ENCODE measurements around the gene EDEM2. TPM values are rescaled to one million over a fixed set of nuclear protein-coding genes. Genes with fewer than 3 reads are reported as not detected.
A peak's percentile ranks its signal among the peaks of the same experiment; 100 is the strongest.
"Not testable (repeated sequence)": the region's sequence is repeated elsewhere in the genome, so short reads cannot be mapped to it uniquely, and the experiment has no call there.

The EDEM2 gene
- total RNA-seq, 2 donors from 2014 or later: 27.8 to 29.2 TPM

GRCh38 chr20:35129647-35130069 lies 17.5 kb downstream of the EDEM2 start:
- Mint-ChIP-seq H3K9me3 (no peaks in the 10 kb centered on the region), H3K27me3 (no peaks in the 10 kb centered on the region), H3K27ac (peak overlapping the region in 1 of 2 donors; percentile 53), H3K4me3 (no peak overlapping the region), H3K4me1 (ENCODE audit: low read depth in 2 of 2) (no peaks in the 10 kb centered on the region), H3K36me3 (peaks cover 18% of the 10 kb centered on the region)
- DNase-seq (ENCODE audit: low spot score) (no peak), ATAC-seq (peak; percentile 44 to 62)

- Mint-ChIP-seq H3K4me3 (no peak overlapping the region), H3K9me3 (no peaks in the 10 kb centered on the region), H3K36me3 (peaks cover 15% of the 10 kb centered on the region), H3K27ac (no peak overlapping the region), H3K4me1 (ENCODE audit: low read depth in 2 of 2) (no peaks in the 10 kb centered on the region), H3K27me3 (no peaks in the 10 kb centered on the region)
- ATAC-seq (no peak), DNase-seq (ENCODE audit: low spot score) (no peak)
Measured at GRCh38 chr20:35125753-35126152, 21.4 kb downstream of the EDEM2 start.

- ATAC-seq (no peak), DNase-seq (ENCODE audit: low spot score) (no peak)
- H3K4me3 Mint-ChIP-seq: no peak overlapping the region
- H3K27ac Mint-ChIP-seq: no peak overlapping the region
- peaks cover 22% of the 10 kb centered on the region for H3K36me3 Mint-ChIP-seq
- H3K27me3 Mint-ChIP-seq: no peaks in the 10 kb centered on the region
- H3K9me3 Mint-ChIP-seq: no peaks in the 10 kb centered on the region
- H3K4me1 Mint-ChIP-seq (ENCODE audit: low read depth in 2 of 2): peaks cover 8 to 10% of the 10 kb centered on the region in 2 donors
Measured at GRCh38 chr20:35122756-35123405, 24.3 kb downstream of the EDEM2 start.

- Mint-ChIP-seq H3K27ac (peak overlapping the region in 1 of 2 donors; percentile 81), H3K4me3 (no peak overlapping the region), H3K27me3 (no peaks in the 10 kb centered on the region), H3K4me1 (ENCODE audit: low read depth in 2 of 2) (peaks cover 11 to 24% of the 10 kb centered on the region in 2 donors), H3K9me3 (no peaks in the 10 kb centered on the region), H3K36me3 (peaks cover 20% of the 10 kb centered on the region)
- DNase-seq (ENCODE audit: low spot score): no peak
- no peak for ATAC-seq
Measured at GRCh38 chr20:35121186-35121585, 25.9 kb downstream of the EDEM2 start.

- no peaks in the 10 kb centered on the region for H3K27me3 Mint-ChIP-seq
- peaks cover 17% of the 10 kb centered on the region for H3K36me3 Mint-ChIP-seq
- H3K4me1 Mint-ChIP-seq (ENCODE audit: low read depth in 2 of 2): peaks cover 14 to 25% of the 10 kb centered on the region in 2 donors
- H3K4me3 Mint-ChIP-seq: peak overlapping the region; percentile 45
- ATAC-seq (peak in 1 of 2 donors; percentile 90), DNase-seq (ENCODE audit: low spot score) (no peak)
- H3K27ac Mint-ChIP-seq: peak overlapping the region; percentile 53 to 81
- no peaks in the 10 kb centered on the region for H3K9me3 Mint-ChIP-seq
Measured at GRCh38 chr20:35120012-35120701, 27.0 kb downstream of the EDEM2 start.

GRCh38 chr20:35117629-35118028 lies 29.5 kb downstream of the EDEM2 start:
- H3K4me1 Mint-ChIP-seq (ENCODE audit: low read depth in 2 of 2): peaks cover 14 to 25% of the 10 kb centered on the region in 2 donors
- peaks cover 17% of the 10 kb centered on the region for H3K36me3 Mint-ChIP-seq

GRCh38 chr20:35117196-35117595 lies 29.9 kb downstream of the EDEM2 start:
- ATAC-seq (no peak), DNase-seq (ENCODE audit: low spot score) (no peak)
- no peak overlapping the region for H3K4me3 Mint-ChIP-seq
- no peaks in the 10 kb centered on the region for H3K27me3 Mint-ChIP-seq
- no peaks in the 10 kb centered on the region for H3K9me3 Mint-ChIP-seq
- peaks cover 14 to 25% of the 10 kb centered on the region in 2 donors for H3K4me1 Mint-ChIP-seq (ENCODE audit: low read depth in 2 of 2)
- H3K36me3 Mint-ChIP-seq: peaks cover 17% of the 10 kb centered on the region
- peak overlapping the region; percentile 70 to 75 for H3K27ac Mint-ChIP-seq

More at GRCh38 chr20:35117629-35118028, 29.5 kb downstream of the EDEM2 start:
- Mint-ChIP-seq H3K27ac (peak overlapping the region; percentile 36 to 70), H3K4me3 (no peak overlapping the region), H3K9me3 (no peaks in the 10 kb centered on the region), H3K27me3 (no peaks in the 10 kb centered on the region)
- DNase-seq (ENCODE audit: low spot score): no peak
- no peak for ATAC-seq

- no peaks in the 10 kb centered on the region for H3K9me3 Mint-ChIP-seq
- H3K27ac Mint-ChIP-seq: peak overlapping the region; percentile 70 to 75
- no peak for ATAC-seq
- peaks cover 20% of the 10 kb centered on the region for H3K36me3 Mint-ChIP-seq
- no peak for DNase-seq (ENCODE audit: low spot score)
- peaks cover 17 to 28% of the 10 kb centered on the region in 2 donors for H3K4me1 Mint-ChIP-seq (ENCODE audit: low read depth in 2 of 2)
- H3K27me3 Mint-ChIP-seq: no peaks in the 10 kb centered on the region
- H3K4me3 Mint-ChIP-seq: no peak overlapping the region
Measured at GRCh38 chr20:35116258-35116657, 30.9 kb downstream of the EDEM2 start.

- DNase-seq (ENCODE audit: low spot score) (no peak), ATAC-seq (no peak)
- Mint-ChIP-seq H3K9me3 (no peaks in the 10 kb centered on the region), H3K27me3 (no peaks in the 10 kb centered on the region), H3K27ac (peak overlapping the region; percentile 70 to 75), H3K4me1 (ENCODE audit: low read depth in 2 of 2) (peaks cover 21 to 32% of the 10 kb centered on the region in 2 donors), H3K36me3 (peaks cover 23% of the 10 kb centered on the region), H3K4me3 (no peak overlapping the region)
Measured at GRCh38 chr20:35115606-35116005, 31.5 kb downstream of the EDEM2 start.

- not testable (repeated sequence) for H3K4me3 Mint-ChIP-seq; H3K36me3 Mint-ChIP-seq; H3K27me3 Mint-ChIP-seq; ATAC-seq; H3K9me3 Mint-ChIP-seq; H3K27ac Mint-ChIP-seq; DNase-seq (ENCODE audit: low spot score)
- H3K4me1 Mint-ChIP-seq (ENCODE audit: low read depth in 2 of 2): peaks cover 14 to 16% of the 10 kb centered on the region in 2 donors
Measured at GRCh38 chr20:35112276-35112675, 34.9 kb downstream of the EDEM2 start.

- Mint-ChIP-seq H3K4me3 (peak overlapping the region; percentile 4), H3K36me3 (peaks cover 8% of the 10 kb centered on the region), H3K9me3 (no peaks in the 10 kb centered on the region), H3K27me3 (no peaks in the 10 kb centered on the region), H3K4me1 (ENCODE audit: low read depth in 2 of 2) (peaks cover 9 to 14% of the 10 kb centered on the region in 2 donors), H3K27ac (peak overlapping the region; percentile 65 to 83)
- ATAC-seq (peak in 1 of 2 donors; percentile 52), DNase-seq (ENCODE audit: low spot score) (no peak)
Measured at GRCh38 chr20:35111141-35111888, 35.8 kb downstream of the EDEM2 start.

GRCh38 chr20:35108921-35109320 lies 38.2 kb downstream of the EDEM2 start:
- DNase-seq (ENCODE audit: low spot score) (no peak), ATAC-seq (no peak)
- H3K27ac Mint-ChIP-seq: no peak overlapping the region
- H3K36me3 Mint-ChIP-seq: peaks cover 6% of the 10 kb centered on the region
- peaks cover 7 to 14% of the 10 kb centered on the region in 2 donors for H3K4me1 Mint-ChIP-seq (ENCODE audit: low read depth in 2 of 2)
- no peaks in the 10 kb centered on the region for H3K27me3 Mint-ChIP-seq
- H3K9me3 Mint-ChIP-seq: no peaks in the 10 kb centered on the region
- no peak overlapping the region for H3K4me3 Mint-ChIP-seq

- peaks cover 6% of the 10 kb centered on the region for H3K36me3 Mint-ChIP-seq
- H3K4me3 Mint-ChIP-seq: no peak overlapping the region
- H3K27me3 Mint-ChIP-seq: no peaks in the 10 kb centered on the region
- peaks cover 7 to 14% of the 10 kb centered on the region in 2 donors for H3K4me1 Mint-ChIP-seq (ENCODE audit: low read depth in 2 of 2)
- no peak overlapping the region for H3K27ac Mint-ChIP-seq
- H3K9me3 Mint-ChIP-seq: no peaks in the 10 kb centered on the region
- ATAC-seq (no peak), DNase-seq (ENCODE audit: low spot score) (no peak)
Measured at GRCh38 chr20:35106827-35107380, 40.2 kb downstream of the EDEM2 start.

Data from natural killer cell treated with Interleukin-12 subunit alpha and Interleukin-12 subunit beta and Interleukin-15 and Interleukin-18, amount 100 ng/mL, for 72 hours (primary cell).